OCI-LY7 (cell line): ENCODE measurements around the gene KRT79. TPM values are rescaled to one million over a fixed set of nuclear protein-coding genes. Genes with fewer than 3 reads are reported as not detected.

Experiments used
- BruUV-seq: library from RNA; stranded (reverse); fragments of 400-500 nt; replicated peaks from 2 replicates; lab custom pipeline; 2021; lab: Mats Ljungman, UMichigan
- CTCF ChIA-PET: fragments of 300-600 bp; sonication (Branson Sonifier 250); formaldehyde crosslinking; loops from one replicate; lab custom pipeline; 2022; ENCODE audit warnings: antibody characterized with exemption; ENCODE audit not compliant: unreplicated experiment; lab: Charles Lee
- POLR2A ChIA-PET: fragments of 300-600 bp; sonication (Branson Sonifier 250); formaldehyde crosslinking; loops from one replicate; lab custom pipeline; 2022; ENCODE audit warnings: antibody characterized with exemption; lab: Charles Lee
- DNase-seq: peaks from one replicate; pipeline ENCODE4 v3.0.0-alpha.2; 2015; ENCODE audit warnings: low spot score
- H2AFZ ChIP-seq: fragments of 200-600 bp; sonication (generic), shearing (Covaris generic); 2 replicates; pipeline ENCODE4 v1.6.1; 2014; ENCODE audit warnings: mild to moderate bottlenecking, antibody characterized with exemption, low read length, moderate library complexity
- H3K27ac ChIP-seq: fragments of 200-600 bp; sonication (generic); 2 replicates; pipeline ENCODE4 v1.5.1; 2014; ENCODE audit warnings: mixed run types, low read depth, mild to moderate bottlenecking, moderate library complexity, low read length, inconsistent platforms; ENCODE audit not compliant: poor library complexity, severe bottlenecking
- H3K36me3 ChIP-seq: fragments of 200-600 bp; sonication (generic); 2 replicates; pipeline ENCODE4 v1.6.1; 2014; ENCODE audit warnings: mild to moderate bottlenecking, antibody characterized with exemption, low read length, moderate library complexity, mixed read lengths; ENCODE audit not compliant: insufficient read depth
- H3K4me1 ChIP-seq: fragments of 200-600 bp; sonication (generic); 2 replicates; pipeline ENCODE4 v1.5.1; 2014; ENCODE audit warnings: mild to moderate bottlenecking, low read length; ENCODE audit not compliant: insufficient read depth, poor library complexity, severe bottlenecking
- H3K4me2 ChIP-seq: fragments of 200-600 bp; sonication (generic); 2 replicates; pipeline ENCODE4 v1.6.1; 2014; ENCODE audit warnings: mild to moderate bottlenecking, low read length
- H3K4me3 ChIP-seq: fragments of 200-600 bp; sonication (generic); 2 replicates; pipeline ENCODE4 v1.5.1; 2014; ENCODE audit warnings: mild to moderate bottlenecking, low read depth, low read length; ENCODE audit not compliant: poor library complexity, severe bottlenecking
- H3K79me2 ChIP-seq: fragments of 200-600 bp; sonication (generic); 2 replicates; pipeline ENCODE4 v1.6.1; 2016; ENCODE audit warnings: low read depth, mild to moderate bottlenecking, low read length, moderate library complexity, mixed read lengths; ENCODE audit not compliant: insufficient read depth
- H3K9me2 ChIP-seq: fragments of 200-600 bp; sonication (generic); 2 replicates; pipeline ENCODE4 v1.6.1; 2016; ENCODE audit warnings: mild to moderate bottlenecking, low read length, mixed read lengths; ENCODE audit not compliant: insufficient read depth
- H3K9me3 ChIP-seq: fragments of 200-600 bp; sonication (generic); 2 replicates; pipeline ENCODE4 v1.6.1; 2014; ENCODE audit warnings: mild to moderate bottlenecking, mixed run types, low read length, mixed read lengths
- H4K20me1 ChIP-seq: fragments of 200-600 bp; sonication (generic); 2 replicates; pipeline ENCODE4 v1.6.1; 2014; ENCODE audit warnings: mild to moderate bottlenecking, antibody characterized with exemption, low read length, moderate library complexity, mixed read lengths; ENCODE audit not compliant: insufficient read depth
- EZH2phosphoT487 ChIP-seq: fragments of 200-600 bp; sonication (generic); IDR thresholded peaks from 2 replicates; pipeline ENCODE4 v1.6.1; 2018; ENCODE audit warnings: low read depth, borderline replicate concordance, mild to moderate bottlenecking, mixed run types, antibody characterized with exemption, low read length, moderate library complexity, mixed read lengths
- intact Hi-C: fragments of 100-400 bp; cut with micrococcal nuclease; formaldehyde crosslinking; loops from one replicate; pipeline ENCODE4 v1.10.0; 2022; ENCODE audit not compliant: unreplicated experiment
- total RNA-seq, 2 experiments: library from RNA; depleted of rRNA in 1 of 2; stranded (reverse); fragments of >200 nt in 1 of 2; shearing (Covaris generic) in 1 of 2; gene quantifications; 2 replicates each; pipeline ENCODE4 v1.2.3, GENCODE V29; 2014 to 2022
- TF ChIP-seq, protein P1 (sequence below): fragments of 200-600 bp; sonication (generic); conservative IDR thresholded peaks from 2 replicates; pipeline ENCODE4 v1.5.1; 2014; ENCODE audit warnings: mild to moderate bottlenecking, antibody characterized with exemption, low read length, moderate library complexity, mixed read lengths

KRT79 gene
- total RNA-seq, 2 experiments from 2014 or later, result not detected

DNA sequence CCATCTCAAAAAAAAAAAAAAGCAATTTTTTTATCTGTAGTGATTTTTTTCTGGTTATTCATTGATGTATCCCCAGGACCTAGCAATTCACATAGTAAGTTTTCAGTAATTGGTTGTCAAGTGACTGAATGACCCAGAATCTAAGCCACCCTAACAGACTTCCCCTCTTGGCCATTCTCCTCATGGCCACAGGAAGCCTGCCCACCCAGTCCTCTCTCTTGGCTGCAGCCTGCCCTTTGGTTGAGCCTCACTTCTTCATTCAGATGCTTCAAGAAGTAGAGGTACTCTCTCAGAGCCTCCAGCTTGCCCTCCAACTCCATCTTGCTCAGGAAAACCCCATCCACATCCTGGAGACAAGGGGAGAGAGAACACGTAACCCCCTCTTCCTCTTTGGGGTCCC is 11.8 kb upstream of the KRT79 start:
- Histone ChIP-seq H2AFZ (no peak overlapping the region), H3K4me3 (no peak overlapping the region), H3K27ac (no peak overlapping the region), H3K9me3 (no peaks in the 10 kb centered on the region), H3K4me1 (peaks cover 20% of the 10 kb centered on the region), H3K9me2 (no peaks in the 10 kb centered on the region), H3K79me2 (no peaks in the 10 kb centered on the region), H3K4me2 (no peak overlapping the region), H4K20me1 (no peaks in the 10 kb centered on the region), H3K36me3 (no peaks in the 10 kb centered on the region)
- TF ChIP-seq, protein P1, sequence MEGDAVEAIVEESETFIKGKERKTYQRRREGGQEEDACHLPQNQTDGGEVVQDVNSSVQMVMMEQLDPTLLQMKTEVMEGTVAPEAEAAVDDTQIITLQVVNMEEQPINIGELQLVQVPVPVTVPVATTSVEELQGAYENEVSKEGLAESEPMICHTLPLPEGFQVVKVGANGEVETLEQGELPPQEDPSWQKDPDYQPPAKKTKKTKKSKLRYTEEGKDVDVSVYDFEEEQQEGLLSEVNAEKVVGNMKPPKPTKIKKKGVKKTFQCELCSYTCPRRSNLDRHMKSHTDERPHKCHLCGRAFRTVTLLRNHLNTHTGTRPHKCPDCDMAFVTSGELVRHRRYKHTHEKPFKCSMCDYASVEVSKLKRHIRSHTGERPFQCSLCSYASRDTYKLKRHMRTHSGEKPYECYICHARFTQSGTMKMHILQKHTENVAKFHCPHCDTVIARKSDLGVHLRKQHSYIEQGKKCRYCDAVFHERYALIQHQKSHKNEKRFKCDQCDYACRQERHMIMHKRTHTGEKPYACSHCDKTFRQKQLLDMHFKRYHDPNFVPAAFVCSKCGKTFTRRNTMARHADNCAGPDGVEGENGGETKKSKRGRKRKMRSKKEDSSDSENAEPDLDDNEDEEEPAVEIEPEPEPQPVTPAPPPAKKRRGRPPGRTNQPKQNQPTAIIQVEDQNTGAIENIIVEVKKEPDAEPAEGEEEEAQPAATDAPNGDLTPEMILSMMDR, result no peak
- no peak for TF ChIP-seq EZH2phosphoT487
- POLR2A ChIA-PET, result no interaction called here
- no TSS peak for BruUV-seq
- CTCF ChIA-PET, result no interaction called here
- intact Hi-C loops, result no loop called here
- DNase-seq, result no peak

DNA sequence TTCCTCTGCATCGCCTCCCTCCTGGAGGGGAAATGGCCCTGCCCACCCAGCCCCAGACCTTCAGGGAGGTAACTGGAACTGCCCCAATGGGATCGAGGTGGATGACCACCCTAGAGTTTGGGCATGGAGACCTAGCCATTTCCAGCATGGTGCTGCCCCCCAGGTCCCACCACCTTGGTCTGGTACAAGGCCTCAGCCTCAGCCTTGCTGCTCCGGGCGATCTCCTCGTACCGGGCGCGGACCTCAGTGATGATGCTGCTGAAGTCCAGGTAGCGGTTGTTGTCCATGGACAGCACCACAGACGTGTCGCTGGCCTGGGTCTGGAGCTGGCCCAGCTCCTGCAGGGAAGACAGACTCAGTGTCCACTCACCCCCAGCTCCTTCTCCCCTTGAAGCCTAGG is 10.3 kb upstream of the KRT79 start:
- intact Hi-C loops, result no loop called here
- no peak overlapping the region for H2AFZ ChIP-seq
- peaks cover 5% of the 10 kb centered on the region for H3K4me1 ChIP-seq
- no peaks in the 10 kb centered on the region for H3K79me2 ChIP-seq
- no peaks in the 10 kb centered on the region for H4K20me1 ChIP-seq
- no peaks in the 10 kb centered on the region for H3K9me3 ChIP-seq
- no TSS peak for BruUV-seq
- no peak for DNase-seq
- CTCF ChIA-PET, result no interaction called here
- no peak overlapping the region for H3K4me2 ChIP-seq
- no peak overlapping the region for H3K4me3 ChIP-seq
- TF ChIP-seq EZH2phosphoT487, result no peak
- TF ChIP-seq, protein P1, result no peak
- no peaks in the 10 kb centered on the region for H3K36me3 ChIP-seq
- POLR2A ChIA-PET, result interaction anchor here (0.5 kb wide), 1 partner anchor 41 kb away, joined by 3 read pairs; no protein-coding TSS in a partner anchor
- no peaks in the 10 kb centered on the region for H3K9me2 ChIP-seq
- H3K27ac ChIP-seq, result no peak overlapping the region

DNA sequence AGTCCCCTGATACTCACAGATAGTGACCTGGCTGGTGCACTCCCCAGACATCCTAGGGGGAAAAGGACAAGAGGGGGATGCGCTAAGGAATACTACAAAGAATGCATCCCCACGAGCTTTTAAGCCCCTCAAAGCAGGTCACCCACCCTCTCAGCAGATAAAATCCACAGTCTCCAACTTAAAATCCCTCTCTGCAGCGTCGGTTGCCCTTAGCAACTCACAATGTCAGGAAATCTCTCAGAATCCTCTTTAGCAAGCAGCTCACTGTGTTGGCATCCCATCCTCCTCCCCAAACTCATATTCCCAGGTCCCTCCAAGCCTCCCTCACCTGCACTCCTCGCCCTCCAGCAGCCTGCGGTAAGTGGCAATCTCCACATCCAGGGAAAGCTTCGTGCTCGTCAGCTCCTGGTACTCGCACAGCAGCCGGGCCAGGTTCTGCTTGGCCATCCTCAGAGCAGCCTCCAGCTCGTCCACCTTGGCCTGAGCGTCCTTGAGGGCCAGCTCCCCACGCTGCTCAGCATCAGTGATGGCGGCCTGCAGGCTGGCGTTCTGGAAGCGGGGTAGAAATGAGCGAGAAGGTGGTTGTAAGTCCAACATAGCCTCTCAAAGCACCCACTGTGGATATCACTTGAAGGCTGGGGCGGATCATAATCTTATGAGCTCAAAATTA is 5.5 kb upstream of the KRT79 start:
- Histone ChIP-seq H3K9me2 (no peaks in the 10 kb centered on the region), H3K36me3 (no peaks in the 10 kb centered on the region), H3K79me2 (no peaks in the 10 kb centered on the region), H4K20me1 (no peaks in the 10 kb centered on the region), H3K27ac (no peak overlapping the region), H3K4me2 (no peak overlapping the region), H2AFZ (no peak overlapping the region), H3K9me3 (no peaks in the 10 kb centered on the region), H3K4me3 (no peak overlapping the region), H3K4me1 (no peaks in the 10 kb centered on the region)
- no TSS peak for BruUV-seq
- CTCF ChIA-PET, result no interaction called here
- intact Hi-C loops, result no loop called here
- TF ChIP-seq, protein P1, result no peak
- no peak for TF ChIP-seq EZH2phosphoT487
- no peak for DNase-seq
- POLR2A ChIA-PET, result interaction anchor here (0.6 to 1.0 kb wide), 2 partner anchors 37 to 362 kb away, joined by 3 to 4 read pairs; no protein-coding TSS in a partner anchor
